NB4 (cell line): Measurements from ENCODE around the gene CTCFL.

Source experiments
- CTCF ChIP-seq: IDR thresholded peaks from one replicate; pipeline ENCODE4 v1.5.1; 2012; ENCODE audit warnings: low read depth, low read length
- MYC ChIP-seq: IDR thresholded peaks from 2 replicates; pipeline ENCODE4 v1.6.1; 2011; ENCODE audit warnings: low read depth, low read length
- POLR2A ChIP-seq: IDR thresholded peaks from 2 replicates; pipeline ENCODE4 v1.6.1; 2011; ENCODE audit warnings: mild to moderate bottlenecking; ENCODE audit not compliant: insufficient read length; ENCODE audit errors: extremely low read depth

- TF ChIP-seq CTCF (no peak), MYC (no peak), POLR2A (no peak)
Measured at GRCh38 chr20:57559658-57560553, 35.0 kb upstream of the CTCFL start.
